RWPE2 (cell line): ENCODE measurements around the gene ARMC9.
A peak's percentile ranks its signal among the peaks of the same experiment; 100 is the strongest.

Source experiments
- ATAC-seq: fragments of 200-7000 bp; cut with Tn5 transposase; 3 replicates; pipeline ENCODE4 v1.9.1; 2021; ENCODE audit warnings: low read depth
- DNase-seq: peaks from one replicate; pipeline ENCODE4 v3.0.0-alpha.2; 2020; ENCODE audit warnings: low spot score
- H3K27ac ChIP-seq: fragments of 450-650 bp; 2 replicates; pipeline ENCODE4 v1.5.1; 2017; ENCODE audit warnings: mild to moderate bottlenecking; ENCODE audit not compliant: poor library complexity, severe bottlenecking
- H3K27me3 ChIP-seq: fragments of 250-450 bp; sonication (Bioruptor Pico); 2 replicates; pipeline ENCODE4 v1.5.1; 2021; ENCODE audit warnings: mild to moderate bottlenecking, moderate library complexity; ENCODE audit not compliant: insufficient read depth, poor library complexity, severe bottlenecking
- H3K36me3 ChIP-seq: fragments of 250-450 bp; sonication (Bioruptor Pico); 2 replicates; pipeline ENCODE4 v1.5.1; 2020; ENCODE audit warnings: low read depth, mild to moderate bottlenecking, moderate library complexity
- H3K4me1 ChIP-seq: fragments of 250-450 bp; sonication (Bioruptor Pico); 2 replicates; pipeline ENCODE4 v1.5.1; 2021; ENCODE audit warnings: mild to moderate bottlenecking, moderate library complexity; ENCODE audit not compliant: insufficient read depth, poor library complexity, severe bottlenecking
- H3K4me3 ChIP-seq: fragments of 250-450 bp; sonication (Bioruptor Pico); 2 replicates; pipeline ENCODE4 v1.5.1; 2021; ENCODE audit warnings: mild to moderate bottlenecking, moderate library complexity; ENCODE audit not compliant: severe bottlenecking
- H3K9me3 ChIP-seq: fragments of 250-450 bp; sonication (Bioruptor Pico); 2 replicates; pipeline ENCODE4 v1.5.1; 2021; ENCODE audit warnings: mild to moderate bottlenecking, moderate library complexity; ENCODE audit not compliant: severe bottlenecking
- TF ChIP-seq, protein P1 (sequence below): fragments of 450-650 bp; IDR thresholded peaks from one replicate; pipeline ENCODE4 v1.5.1; 2017; ENCODE audit warnings: mild to moderate bottlenecking, moderate library complexity; ENCODE audit not compliant: poor library complexity, severe bottlenecking

The ARMC9 gene

DNA sequence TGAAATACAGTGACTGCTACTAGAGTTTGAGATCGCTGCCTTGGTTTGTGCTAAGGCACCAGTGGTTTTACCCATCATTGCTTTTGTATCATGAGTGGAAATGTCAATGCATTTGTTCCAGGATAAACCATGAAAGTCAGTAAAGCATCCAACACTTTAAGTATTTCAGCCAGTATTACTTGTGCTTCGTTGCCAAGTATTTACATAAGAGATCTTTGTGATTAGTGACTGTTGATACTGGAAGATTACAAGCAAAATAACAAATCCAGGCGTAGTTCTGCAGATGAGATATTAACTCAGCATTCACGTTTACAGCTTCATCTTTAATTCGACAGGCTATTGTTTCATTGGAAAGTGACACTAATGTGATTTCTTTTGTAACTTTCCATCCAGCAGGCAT is 106.8 kb downstream of the ARMC9 start:
- Histone ChIP-seq H3K9me3 (no peaks in the 10 kb centered on the region), H3K4me3 (no peak overlapping the region), H3K27me3 (no peaks in the 10 kb centered on the region), H3K36me3 (no peaks in the 10 kb centered on the region), H3K4me1 (peaks cover 3% of the 10 kb centered on the region), H3K27ac (no peak overlapping the region)
- no peak for DNase-seq
- ATAC-seq, result no peak
- TF ChIP-seq, protein P1, sequence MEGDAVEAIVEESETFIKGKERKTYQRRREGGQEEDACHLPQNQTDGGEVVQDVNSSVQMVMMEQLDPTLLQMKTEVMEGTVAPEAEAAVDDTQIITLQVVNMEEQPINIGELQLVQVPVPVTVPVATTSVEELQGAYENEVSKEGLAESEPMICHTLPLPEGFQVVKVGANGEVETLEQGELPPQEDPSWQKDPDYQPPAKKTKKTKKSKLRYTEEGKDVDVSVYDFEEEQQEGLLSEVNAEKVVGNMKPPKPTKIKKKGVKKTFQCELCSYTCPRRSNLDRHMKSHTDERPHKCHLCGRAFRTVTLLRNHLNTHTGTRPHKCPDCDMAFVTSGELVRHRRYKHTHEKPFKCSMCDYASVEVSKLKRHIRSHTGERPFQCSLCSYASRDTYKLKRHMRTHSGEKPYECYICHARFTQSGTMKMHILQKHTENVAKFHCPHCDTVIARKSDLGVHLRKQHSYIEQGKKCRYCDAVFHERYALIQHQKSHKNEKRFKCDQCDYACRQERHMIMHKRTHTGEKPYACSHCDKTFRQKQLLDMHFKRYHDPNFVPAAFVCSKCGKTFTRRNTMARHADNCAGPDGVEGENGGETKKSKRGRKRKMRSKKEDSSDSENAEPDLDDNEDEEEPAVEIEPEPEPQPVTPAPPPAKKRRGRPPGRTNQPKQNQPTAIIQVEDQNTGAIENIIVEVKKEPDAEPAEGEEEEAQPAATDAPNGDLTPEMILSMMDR, result no peak

DNA sequence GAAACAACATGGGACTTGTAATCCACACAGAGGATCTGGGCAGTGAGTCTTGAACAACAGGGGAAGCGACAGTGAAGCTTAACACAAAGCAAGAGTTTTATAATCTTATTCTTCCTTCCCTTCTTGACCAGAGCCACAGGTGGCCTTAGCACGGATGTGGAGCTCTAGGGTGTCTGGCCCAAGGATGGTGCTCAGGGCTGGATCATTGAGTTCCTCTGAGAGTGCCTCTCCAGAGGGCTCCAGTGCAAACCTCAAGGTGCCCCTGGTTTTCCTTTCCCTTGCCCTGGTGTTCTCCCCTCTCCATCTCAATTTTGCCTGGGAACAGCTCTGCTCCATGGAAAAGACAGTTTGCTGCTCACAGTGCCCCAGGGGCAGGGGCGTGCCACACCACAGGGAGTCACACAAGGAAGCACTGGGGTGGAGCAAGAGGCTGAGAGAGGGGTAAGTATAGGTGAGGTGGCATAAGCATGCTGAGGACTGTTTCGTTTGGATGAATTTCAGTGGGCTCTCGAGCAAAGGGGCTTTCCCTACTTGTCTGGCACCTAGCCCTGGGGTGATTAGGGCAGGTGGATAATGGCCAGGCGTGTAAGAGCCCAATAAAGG is 108.5 kb downstream of the ARMC9 start:
- no peak for DNase-seq
- Histone ChIP-seq H3K27ac (no peak overlapping the region), H3K4me1 (peaks cover 3% of the 10 kb centered on the region), H3K9me3 (no peaks in the 10 kb centered on the region), H3K27me3 (no peaks in the 10 kb centered on the region), H3K36me3 (no peaks in the 10 kb centered on the region), H3K4me3 (no peak overlapping the region)
- TF ChIP-seq, protein P1, result no peak
- peak; percentile 68; the same call in 2 of the 3 replicates for ATAC-seq

DNA sequence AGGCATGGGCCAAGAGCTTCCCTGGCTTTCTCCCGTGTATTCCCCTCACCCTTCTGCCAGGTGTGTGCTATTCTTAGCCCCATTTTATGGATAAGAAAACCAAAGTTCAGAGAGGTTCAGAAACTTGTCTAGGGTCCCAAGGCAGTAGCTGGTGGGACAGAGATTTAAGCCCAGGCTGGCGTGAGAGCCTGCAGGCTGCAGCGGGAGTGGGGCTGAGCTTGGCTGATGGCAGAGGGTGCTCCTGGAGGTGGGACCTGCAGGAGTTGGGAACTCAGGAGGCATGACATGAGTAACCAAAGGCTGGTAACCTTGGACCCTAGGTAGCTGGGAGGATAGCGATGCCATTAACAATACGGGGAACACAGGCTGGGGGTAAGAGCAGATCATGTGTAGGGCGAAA is 109.8 kb downstream of the ARMC9 start:
- Histone ChIP-seq H3K36me3 (no peaks in the 10 kb centered on the region), H3K4me1 (peaks cover 3% of the 10 kb centered on the region), H3K9me3 (no peaks in the 10 kb centered on the region), H3K27ac (no peak overlapping the region), H3K4me3 (no peak overlapping the region), H3K27me3 (no peaks in the 10 kb centered on the region)
- DNase-seq (no peak), ATAC-seq (no peak)
- TF ChIP-seq, protein P1, result no peak

DNA sequence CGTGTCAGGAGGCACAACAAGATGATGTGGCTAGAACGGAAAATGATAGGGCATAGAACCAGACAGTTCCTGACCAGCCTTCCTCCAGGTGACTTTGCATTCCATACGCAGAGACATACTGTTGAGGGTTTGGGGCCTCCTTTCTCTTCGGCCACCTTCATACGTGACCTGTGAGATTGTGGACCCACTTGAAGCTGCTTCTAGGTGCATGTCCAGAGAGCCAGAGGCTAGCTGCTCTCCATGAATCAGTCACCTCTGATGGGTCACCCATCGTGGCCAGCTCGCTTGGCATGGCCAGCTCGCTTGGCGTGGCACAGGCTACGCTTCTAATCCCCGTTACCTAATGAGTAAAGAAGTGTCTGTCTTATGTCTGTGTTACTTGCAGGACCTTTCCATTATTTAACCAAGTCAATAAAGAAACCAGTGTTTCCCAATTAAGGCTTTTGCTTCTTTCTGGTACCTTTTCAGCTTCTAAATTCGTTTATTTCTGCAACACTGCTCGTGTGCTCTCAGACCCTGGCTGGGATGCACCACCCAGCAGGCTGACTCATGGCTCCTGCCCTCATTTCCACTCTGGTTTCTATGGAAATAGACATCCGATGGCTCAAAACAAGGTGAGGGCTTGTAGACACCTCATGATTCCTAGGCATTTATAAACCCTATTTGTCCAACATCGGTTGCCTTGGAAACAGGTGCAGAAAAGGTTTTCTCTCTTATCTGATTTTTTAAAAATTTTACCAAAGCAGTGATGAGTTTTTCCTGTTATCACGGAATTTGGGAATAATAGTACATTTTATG is 110.4 kb downstream of the ARMC9 start:
- Histone ChIP-seq H3K9me3 (no peaks in the 10 kb centered on the region), H3K4me1 (peaks cover 3% of the 10 kb centered on the region), H3K27ac (no peak overlapping the region), H3K27me3 (no peaks in the 10 kb centered on the region), H3K4me3 (no peak overlapping the region), H3K36me3 (no peaks in the 10 kb centered on the region)
- TF ChIP-seq, protein P1, result no peak
- DNase-seq (no peak), ATAC-seq (peak; percentile 83)

DNA sequence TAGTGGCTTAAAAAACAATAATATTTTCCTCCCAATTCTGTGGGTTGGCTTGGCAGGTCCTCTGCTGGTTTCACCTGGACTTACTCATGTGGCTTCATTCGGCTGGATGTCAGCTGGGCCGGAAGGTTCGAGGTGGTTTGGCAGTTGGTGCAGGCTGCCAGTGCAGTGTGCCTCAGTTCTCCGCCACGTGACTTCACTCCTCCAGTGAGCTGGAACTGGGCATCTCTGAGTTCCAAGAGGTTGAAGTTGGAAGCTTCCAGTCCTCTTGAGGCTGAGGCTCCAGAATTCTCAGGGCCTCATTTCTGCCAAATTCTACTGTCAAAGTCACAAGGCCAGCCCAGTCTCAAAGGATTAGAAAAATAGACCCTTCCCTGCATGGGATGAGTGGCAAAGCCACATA is 113.6 kb downstream of the ARMC9 start:
- no peak for DNase-seq
- H3K4me3 ChIP-seq, result no peak overlapping the region
- peaks cover 3% of the 10 kb centered on the region for H3K4me1 ChIP-seq
- TF ChIP-seq, protein P1, result no peak
- no peaks in the 10 kb centered on the region for H3K36me3 ChIP-seq
- no peaks in the 10 kb centered on the region for H3K9me3 ChIP-seq
- no peaks in the 10 kb centered on the region for H3K27me3 ChIP-seq
- H3K27ac ChIP-seq, result no peak overlapping the region
- no peak for ATAC-seq
